ENCODE measurements around the gene PKP1. TPM values are rescaled to one million over a fixed set of nuclear protein-coding genes. Genes with fewer than 3 reads are reported as not detected.

Gene PKP1
- total and polyA plus RNA-seq, 4 experiments from 2014 or later = not detected

Other genes starting within 250 kb of the PKP1 start
- not detected for gene CACNA1S, start 171.1 kb upstream of the PKP1 start, total RNA-seq
- not detected for gene CACNA1S, start 171.1 kb upstream of the PKP1 start, polyA plus RNA-seq
- gene ASCL5, start 156.3 kb upstream of the PKP1 start, total RNA-seq = under 1 TPM in 1 of 2 experiments, not detected in 1; 0.30 TPM
- not detected for gene ASCL5, start 156.3 kb upstream of the PKP1 start, polyA plus RNA-seq
- 10 to 100 TPM; 20.6 to 21.1 TPM for gene TMEM9, start 129.0 kb upstream of the PKP1 start, total RNA-seq
- 10 to 100 TPM; 25.4 to 64.3 TPM for gene TMEM9, start 129.0 kb upstream of the PKP1 start, polyA plus RNA-seq
- gene IGFN1, start 92.7 kb upstream of the PKP1 start, total RNA-seq = not detected
- gene IGFN1, start 92.7 kb upstream of the PKP1 start, polyA plus RNA-seq = not detected
- not detected for gene TNNT2, start 94.2 kb downstream of the PKP1 start, total RNA-seq
- not detected for gene TNNT2, start 94.2 kb downstream of the PKP1 start, polyA plus RNA-seq
- under 1 TPM in 1 of 2 experiments, not detected in 1; 0.17 TPM for gene LAD1, start 115.8 kb downstream of the PKP1 start, total RNA-seq
- gene LAD1, start 115.8 kb downstream of the PKP1 start, polyA plus RNA-seq = not detected
- gene TNNI1, start 138.2 kb downstream of the PKP1 start, total RNA-seq = not detected
- gene TNNI1, start 138.2 kb downstream of the PKP1 start, polyA plus RNA-seq = not detected
- gene PHLDA3, start 185.7 kb downstream of the PKP1 start, total RNA-seq = 1 to 10 TPM; 7.0 to 7.8 TPM
- 1 to 10 TPM in 1 of 2 donors, under 1 TPM in 1; 0.30 to 1.1 TPM for gene PHLDA3, start 185.7 kb downstream of the PKP1 start, polyA plus RNA-seq
- gene CSRP1, start 223.6 kb downstream of the PKP1 start, total RNA-seq = 10 to 100 TPM; 34.2 to 36.0 TPM
- 10 to 100 TPM; 74.6 to 79.3 TPM for gene CSRP1, start 223.6 kb downstream of the PKP1 start, polyA plus RNA-seq

Data from CD4-positive, alpha-beta memory T cell (primary cell).